ENCODE measurements around the gene KCTD13.
"Not testable (repeated sequence)": the region's sequence is repeated elsewhere in the genome, so short reads cannot be mapped to it uniquely, and the experiment has no call there.

Gene KCTD13

GRCh38 chr16:29925781-29926710 is at the start of gene KCTD13:
Gene KCTD13 (minus strand): TSS chr16:29926226. CDS start chr16:29926033, 193 bp downstream.
- peak; percentile 79 for DNase-seq

- no peak for DNase-seq
Observed at GRCh38 chr16:29975134-29975538, 49.1 kb upstream of the KCTD13 start.

GRCh38 chr16:29974291-29975133 is 48.5 kb upstream of the KCTD13 start:
- DNase-seq, result no peak

GRCh38 chr16:29973384-29974246 is 47.6 kb upstream of the KCTD13 start, which contains the start of gene TAOK2:
Gene TAOK2 (plus strand): TSS chr16:29973868. CDS start chr16:29977773, 3,905 bp downstream.
- peak; percentile 98 for DNase-seq

GRCh38 chr16:29972992-29973383 is 47.0 kb upstream of the KCTD13 start:
- no peak for DNase-seq

GRCh38 chr16:29972500-29972899 is 46.5 kb upstream of the KCTD13 start:
- no peak for DNase-seq

GRCh38 chr16:29971304-29971703 is 45.3 kb upstream of the KCTD13 start:
- no peak for DNase-seq

- DNase-seq, result no peak
Observed at GRCh38 chr16:29968205-29968604, 42.2 kb upstream of the KCTD13 start.

- DNase-seq, result no peak
Observed at GRCh38 chr16:29963021-29963743, 37.2 kb upstream of the KCTD13 start.

- no peak for DNase-seq
Observed at GRCh38 chr16:29962344-29962994, 36.4 kb upstream of the KCTD13 start.

- peak; percentile 84 for DNase-seq
Observed at GRCh38 chr16:29961479-29962343, 35.7 kb upstream of the KCTD13 start, which contains the start of gene TMEM219. Gene TMEM219 (plus strand): TSS chr16:29962079. CDS start chr16:29963144, 1,065 bp downstream.

GRCh38 chr16:29961127-29961478 is 35.1 kb upstream of the KCTD13 start:
- no peak for DNase-seq

GRCh38 chr16:29959821-29960220 is 33.8 kb upstream of the KCTD13 start:
- DNase-seq, result not testable (repeated sequence)

- DNase-seq, result no peak
Observed at GRCh38 chr16:29959293-29959692, 33.3 kb upstream of the KCTD13 start.

- no peak for DNase-seq
Observed at GRCh38 chr16:29958756-29959155, 32.7 kb upstream of the KCTD13 start.

- DNase-seq, result no peak
Observed at GRCh38 chr16:29951625-29952365, 25.8 kb upstream of the KCTD13 start.

GRCh38 chr16:29950806-29951461 is 24.9 kb upstream of the KCTD13 start:
- no peak for DNase-seq

- no peak for DNase-seq
Observed at GRCh38 chr16:29947897-29948296, 21.9 kb upstream of the KCTD13 start.

Data from NCI-H1092 (cell line).